Fibroblast of villous mesenchyme (primary cell): Measurements from ENCODE around the gene PLCL1. TPM values are rescaled to one million over a fixed set of nuclear protein-coding genes. Genes with fewer than 3 reads are reported as not detected.

Experiments used
- DNase-seq: peaks from one replicate; pipeline ENCODE4 v3.0.0-alpha.2; 2010; ENCODE audit warnings: low read depth
- H3K4me3 ChIP-seq: 2 replicates; pipeline ENCODE4 v1.5.1; 2011; ENCODE audit warnings: low read depth, mild to moderate bottlenecking, low read length
- CTCF ChIP-seq: IDR thresholded peaks from 2 replicates; pipeline ENCODE4 v1.5.1; 2012; ENCODE audit warnings: low read depth, mild to moderate bottlenecking, low read length; ENCODE audit not compliant: insufficient read depth
- total RNA-seq: library from RNA; depleted of rRNA; stranded (reverse); fragments of >200 nt; gene quantifications from 2 replicates; pipeline ENCODE4 v1.2.3, GENCODE V29; 2012

Gene PLCL1
- total RNA-seq, 1 donor: 0.43 TPM

- no peak for DNase-seq
- H3K4me3 ChIP-seq: no peak overlapping the region
- no peak for TF ChIP-seq CTCF
These were observed 369.5 kb downstream of the PLCL1 start for GRCh38 chr2:198173864-198174263.

DNA sequence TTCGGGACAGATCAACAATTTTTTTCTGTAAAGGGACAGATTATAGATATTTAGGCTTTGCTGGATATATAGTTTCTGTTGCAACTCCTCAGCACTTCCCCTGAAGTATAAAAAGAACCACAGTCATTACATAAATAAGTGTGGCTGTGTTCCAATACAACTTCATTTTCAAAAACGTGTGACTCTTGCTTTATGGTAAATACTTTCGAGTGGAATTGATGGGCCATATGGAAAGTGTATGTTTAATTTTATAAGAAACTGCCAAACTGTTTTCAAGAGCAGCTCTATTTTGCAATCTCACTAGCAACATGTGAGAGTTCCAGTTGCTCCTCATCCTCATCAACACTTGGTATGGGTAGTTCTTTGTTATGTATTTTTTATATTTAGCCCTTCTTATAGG, 370.9 kb downstream of the PLCL1 start:
- no peak for TF ChIP-seq CTCF
- DNase-seq: no peak

DNA sequence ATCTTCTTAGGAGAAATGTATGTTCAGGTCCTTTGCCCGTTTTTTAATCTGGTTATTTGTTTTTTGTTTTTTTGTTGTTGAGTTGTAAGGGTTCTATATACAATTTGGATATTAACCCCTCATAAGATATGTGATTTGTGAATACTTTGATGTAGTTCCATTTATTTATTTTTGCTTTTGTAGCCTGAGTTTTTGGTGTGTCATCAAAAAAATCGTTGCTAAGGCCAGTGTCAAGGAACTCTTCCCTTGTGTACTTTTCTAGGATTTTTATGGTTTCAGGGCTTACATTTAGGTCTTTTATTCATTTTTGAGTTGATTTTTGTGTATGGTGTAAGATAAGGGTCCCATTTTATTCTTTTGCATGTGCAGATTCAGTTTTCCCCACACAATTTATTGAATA, 372.6 kb downstream of the PLCL1 start:
- TF ChIP-seq CTCF: no peak
- DNase-seq: no peak
- H3K4me3 ChIP-seq: no peak overlapping the region

More for the DNA sequence above, 370.9 kb downstream of the PLCL1 start:
- no peak overlapping the region for H3K4me3 ChIP-seq

DNA sequence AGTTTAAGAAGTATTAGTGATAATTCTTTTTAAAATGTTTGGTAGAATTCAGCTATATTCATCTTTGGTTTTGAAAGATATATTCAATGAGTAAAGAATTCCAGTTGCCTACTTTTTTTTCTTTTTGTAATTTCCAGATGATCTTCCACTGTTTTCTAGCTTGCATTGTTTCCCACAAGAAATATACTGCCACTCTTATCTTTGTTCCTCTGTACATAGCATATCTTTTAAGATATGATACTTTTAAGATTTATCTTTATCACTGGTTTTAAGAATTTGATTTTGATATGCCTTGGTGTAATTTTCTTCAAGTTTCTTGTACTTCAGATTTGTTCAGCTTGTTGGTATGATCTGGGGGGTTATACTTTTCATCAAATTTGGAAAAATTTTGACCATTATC, 374.4 kb downstream of the PLCL1 start:
- DNase-seq: no peak
- no peak for TF ChIP-seq CTCF
- no peak overlapping the region for H3K4me3 ChIP-seq

GRCh38 chr2:198186257-198186656, 381.9 kb downstream of the PLCL1 start:
- no peak for DNase-seq
- TF ChIP-seq CTCF: no peak
- H3K4me3 ChIP-seq: no peak overlapping the region

- DNase-seq: no peak
- no peak overlapping the region for H3K4me3 ChIP-seq
- TF ChIP-seq CTCF: no peak
These were observed 383.4 kb downstream of the PLCL1 start for GRCh38 chr2:198187841-198188240.

- TF ChIP-seq CTCF: no peak
- no peak for DNase-seq
- H3K4me3 ChIP-seq: no peak overlapping the region
These were observed 384.6 kb downstream of the PLCL1 start for GRCh38 chr2:198188982-198189381.
